Measurements from ENCODE around the gene PGF.

PGF gene

GRCh38 chr14:74977901-74978385 is 22.5 kb upstream of the PGF start:
- DNase-seq, result no peak

- DNase-seq, result no peak
These were observed 21.9 kb upstream of the PGF start for GRCh38 chr14:74977164-74977900.

GRCh38 chr14:74976264-74977113 is 21.1 kb upstream of the PGF start:
- DNase-seq, result no peak

- DNase-seq, result no peak
These were observed 19.8 kb upstream of the PGF start for GRCh38 chr14:74975059-74975810.

GRCh38 chr14:74974364-74975058 is 19.1 kb upstream of the PGF start:
- no peak for DNase-seq

GRCh38 chr14:74973905-74974363 is 18.5 kb upstream of the PGF start:
- no peak for DNase-seq

- DNase-seq, result peak; percentile 65
These were observed 17.7 kb upstream of the PGF start for GRCh38 chr14:74973003-74973653.

GRCh38 chr14:74968811-74969210 is 13.4 kb upstream of the PGF start:
- DNase-seq, result no peak

- no peak for DNase-seq
These were observed 10.2 kb upstream of the PGF start for GRCh38 chr14:74965486-74966153.

GRCh38 chr14:74964787-74965485 is 9.5 kb upstream of the PGF start:
- no peak for DNase-seq

- DNase-seq, result no peak
These were observed 8.4 kb upstream of the PGF start for GRCh38 chr14:74963705-74964271.

- DNase-seq, result no peak
These were observed 7.8 kb upstream of the PGF start for GRCh38 chr14:74963178-74963704.

GRCh38 chr14:74962493-74962892 is 7.1 kb upstream of the PGF start:
- peak; percentile 84 for DNase-seq

GRCh38 chr14:74962046-74962445 is 6.6 kb upstream of the PGF start:
- no peak for DNase-seq

GRCh38 chr14:74961238-74961911 is 6.0 kb upstream of the PGF start:
- DNase-seq, result no peak

GRCh38 chr14:74960736-74961135 is 5.3 kb upstream of the PGF start:
- DNase-seq, result no peak

- peak; percentile 20 for DNase-seq
These were observed 4.3 kb upstream of the PGF start for GRCh38 chr14:74959596-74960180.

GRCh38 chr14:74956280-74957072 is 1.1 kb upstream of the PGF start:
- DNase-seq, result no peak

GRCh38 chr14:74956027-74956279 is 556 bp upstream of the PGF start:
- DNase-seq, result no peak

All from MV-4-11 (cell line).